CD4-positive, alpha-beta T cell treated with Interleukin-17A for 1 hour (primary cell): ENCODE measurements around the gene CAPN8.

Source experiments
- DNase-seq: peaks from one replicate; pipeline ENCODE4 v3.0.0-alpha.2; 2020

CAPN8 gene

DNA sequence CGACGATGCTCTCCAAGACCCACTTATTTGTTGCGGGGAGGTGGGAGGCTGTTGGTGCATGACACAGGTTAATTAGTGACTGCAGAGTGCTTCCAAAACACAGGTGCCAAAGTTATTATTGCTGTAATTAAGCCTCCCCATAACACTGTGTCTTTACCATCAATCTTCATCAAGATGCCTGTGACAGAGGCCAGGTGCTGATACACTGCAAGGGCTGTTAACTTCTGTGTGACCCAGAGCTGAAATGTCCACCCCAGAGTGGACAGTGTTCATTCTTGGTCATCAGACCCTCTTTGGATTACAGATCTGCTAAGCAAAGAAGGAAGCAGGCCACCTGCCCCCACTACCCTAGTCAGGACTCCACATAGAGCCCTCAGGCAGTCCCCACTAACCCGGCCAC lies 55.5 kb downstream of the CAPN8 start:
- no peak for DNase-seq

DNA sequence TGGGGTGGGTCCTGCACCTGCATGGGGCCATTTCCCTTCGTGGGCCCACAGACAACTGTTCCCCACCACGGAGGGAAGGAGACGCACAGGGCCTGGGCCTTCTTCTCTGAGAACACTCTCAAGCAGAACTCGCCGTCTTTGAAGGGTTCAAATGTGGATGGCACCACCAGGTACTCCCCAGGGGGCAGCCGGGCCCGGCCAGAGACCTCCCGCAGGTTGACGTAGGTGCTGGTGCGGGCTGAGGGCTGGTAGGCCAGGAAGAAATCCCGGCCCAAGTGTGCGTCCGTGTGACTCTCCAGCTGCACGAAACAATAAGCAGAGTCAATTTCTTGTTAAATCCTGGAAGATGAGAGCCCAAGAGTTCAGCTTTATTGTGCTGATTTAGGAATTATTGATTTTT lies 56.4 kb downstream of the CAPN8 start:
- DNase-seq, result no peak

DNA sequence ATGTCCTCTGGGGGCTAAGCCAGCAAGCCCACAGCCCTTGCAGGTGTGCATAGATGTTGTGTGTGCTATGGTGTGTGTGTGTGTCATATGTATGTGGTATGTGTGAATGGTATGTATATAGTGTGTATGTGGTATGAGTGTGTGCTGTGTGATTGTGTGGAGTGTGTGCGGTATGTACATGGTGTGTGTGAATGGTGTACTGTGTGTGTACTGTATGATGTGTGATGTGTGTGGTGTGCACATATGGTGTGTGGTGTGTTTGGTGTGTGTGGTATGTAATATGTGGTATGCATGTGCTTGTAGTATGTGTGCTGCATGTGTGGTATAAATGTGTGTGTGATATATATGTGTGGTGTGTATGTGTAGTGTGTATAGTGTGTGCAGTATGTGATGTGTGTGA lies 107.0 kb downstream of the CAPN8 start:
- DNase-seq, result no peak

DNA sequence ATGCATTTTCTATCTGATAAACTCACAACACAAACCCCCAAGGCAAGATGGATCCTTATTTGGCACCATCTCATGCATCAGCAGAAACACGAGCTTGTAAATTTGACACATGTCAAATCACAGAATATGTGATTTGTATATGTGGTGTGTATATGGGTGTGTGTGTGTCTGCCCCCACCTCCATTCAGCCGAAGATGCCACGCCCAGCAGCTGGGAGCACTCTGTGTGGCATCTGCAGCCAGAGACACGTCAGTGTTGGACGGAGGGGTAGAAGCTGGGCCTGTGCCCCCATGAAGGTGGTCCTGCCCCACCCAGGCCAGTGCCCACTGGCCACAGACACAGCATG lies 108.4 kb downstream of the CAPN8 start:
- no peak for DNase-seq

GRCh38 chr1:223556414-223557129 lies 108.9 kb downstream of the CAPN8 start:
- DNase-seq, result peak; percentile 11

DNA sequence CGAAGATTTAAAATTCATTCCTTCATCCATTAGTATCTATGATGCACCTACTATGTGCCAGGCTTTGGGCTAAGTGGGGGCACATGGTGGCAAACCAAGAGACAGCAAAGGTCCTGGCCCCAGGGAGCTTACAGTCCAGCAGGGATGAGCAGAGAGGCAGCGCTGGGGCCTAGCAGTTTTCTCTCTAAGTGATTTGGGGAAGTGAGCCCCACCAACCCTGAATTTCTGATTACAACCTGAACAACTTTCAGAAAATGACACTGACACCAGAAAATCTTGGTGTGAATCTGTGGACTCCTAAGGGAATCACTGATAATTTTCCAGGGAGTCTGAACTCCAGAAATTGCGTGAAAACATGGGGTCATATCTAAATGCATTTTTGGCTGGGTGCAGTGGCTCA lies 111.5 kb downstream of the CAPN8 start:
- no peak for DNase-seq

DNA sequence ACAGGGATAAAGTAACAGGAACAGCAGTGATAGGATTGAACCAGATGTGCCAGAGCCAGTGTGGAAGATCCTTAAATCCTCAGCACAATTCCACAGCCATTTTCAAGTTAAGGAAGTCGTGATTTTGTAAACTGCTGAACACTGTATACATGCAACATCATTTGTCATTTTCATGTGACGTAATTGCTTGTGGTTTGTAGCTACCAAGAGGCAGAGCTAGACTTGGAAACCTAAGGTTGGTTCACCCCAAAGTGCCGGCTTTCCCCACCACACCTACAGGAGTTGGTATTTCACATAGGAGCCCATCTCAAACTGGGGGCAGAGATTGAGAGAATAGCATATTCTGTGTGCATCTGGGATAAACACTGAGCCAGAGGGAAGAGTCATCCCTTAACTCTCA lies 113.9 kb downstream of the CAPN8 start:
- DNase-seq, result no peak

GRCh38 chr1:223549740-223550139 lies 115.8 kb downstream of the CAPN8 start:
- DNase-seq, result no peak

- no peak for DNase-seq
These were observed 118.0 kb downstream of the CAPN8 start for GRCh38 chr1:223547316-223548114.

- DNase-seq, result no peak
These were observed 120.2 kb downstream of the CAPN8 start for GRCh38 chr1:223545343-223545742.

DNA sequence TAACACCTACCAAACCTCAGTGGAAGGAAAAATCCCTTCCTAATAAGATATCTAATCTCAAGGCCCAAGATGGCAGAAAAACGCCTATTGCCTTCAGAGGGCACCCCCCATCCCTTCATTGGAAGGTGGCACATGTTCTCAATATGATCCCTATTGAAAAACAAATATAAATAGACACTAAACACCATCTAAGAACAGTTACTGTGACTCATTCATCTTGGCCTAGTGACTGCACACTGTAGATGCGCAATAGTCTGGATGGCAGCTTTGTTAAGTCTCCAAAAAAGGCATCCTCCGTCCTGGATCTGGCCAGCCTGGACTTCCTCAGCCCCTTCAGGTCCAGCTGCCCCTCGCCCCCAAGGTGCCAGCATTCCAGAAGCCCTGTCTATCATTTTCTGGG lies 121.9 kb downstream of the CAPN8 start:
- DNase-seq, result no peak

- DNase-seq, result no peak
These were observed 122.7 kb downstream of the CAPN8 start for GRCh38 chr1:223542831-223543230.

GRCh38 chr1:223540485-223541106 lies 124.9 kb downstream of the CAPN8 start:
- DNase-seq, result no peak

- no peak for DNase-seq
These were observed 125.8 kb downstream of the CAPN8 start for GRCh38 chr1:223539750-223540149.

DNA sequence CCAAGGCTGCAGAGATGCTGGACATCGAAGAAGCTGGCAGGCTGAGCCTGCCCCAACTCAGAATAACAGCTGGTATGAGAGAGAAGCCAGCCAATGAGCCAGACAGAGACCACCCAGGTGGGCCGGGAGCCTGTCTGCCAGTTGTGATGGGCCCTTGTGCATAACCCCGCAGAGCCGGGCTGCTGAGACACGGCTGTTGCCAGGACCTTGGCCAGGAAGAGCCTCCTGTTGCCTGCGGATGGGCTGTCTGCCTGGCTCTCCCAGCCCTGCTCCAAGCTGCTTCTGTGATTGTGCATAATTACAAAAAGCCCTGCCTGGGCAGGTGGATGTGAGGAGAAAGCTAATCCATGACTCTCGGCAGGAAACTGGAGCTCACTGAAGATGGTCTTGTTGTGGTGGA lies 126.5 kb downstream of the CAPN8 start:
- no peak for DNase-seq

DNA sequence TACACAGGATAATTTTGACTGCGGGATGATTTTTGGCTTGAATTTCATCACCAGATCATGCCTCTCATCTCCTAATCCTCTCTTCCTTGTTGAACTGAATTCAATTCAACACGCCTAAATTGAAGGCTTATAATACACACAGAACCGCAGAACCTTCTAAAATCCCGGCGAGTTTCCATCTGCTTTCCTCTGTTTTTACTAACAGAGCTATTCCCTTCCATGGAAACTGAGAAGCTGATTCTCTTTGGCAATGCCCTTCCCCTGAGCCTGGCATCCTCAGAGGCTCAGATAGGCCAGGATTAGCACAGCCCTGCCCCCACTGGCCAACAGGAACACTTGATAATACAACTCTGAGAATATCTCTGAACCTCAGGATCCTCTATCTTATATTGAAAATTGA lies 130.2 kb downstream of the CAPN8 start:
- no peak for DNase-seq

- no peak for DNase-seq
These were observed 130.8 kb downstream of the CAPN8 start for GRCh38 chr1:223534677-223535076.

GRCh38 chr1:223533708-223534107 lies 131.8 kb downstream of the CAPN8 start:
- no peak for DNase-seq

DNA sequence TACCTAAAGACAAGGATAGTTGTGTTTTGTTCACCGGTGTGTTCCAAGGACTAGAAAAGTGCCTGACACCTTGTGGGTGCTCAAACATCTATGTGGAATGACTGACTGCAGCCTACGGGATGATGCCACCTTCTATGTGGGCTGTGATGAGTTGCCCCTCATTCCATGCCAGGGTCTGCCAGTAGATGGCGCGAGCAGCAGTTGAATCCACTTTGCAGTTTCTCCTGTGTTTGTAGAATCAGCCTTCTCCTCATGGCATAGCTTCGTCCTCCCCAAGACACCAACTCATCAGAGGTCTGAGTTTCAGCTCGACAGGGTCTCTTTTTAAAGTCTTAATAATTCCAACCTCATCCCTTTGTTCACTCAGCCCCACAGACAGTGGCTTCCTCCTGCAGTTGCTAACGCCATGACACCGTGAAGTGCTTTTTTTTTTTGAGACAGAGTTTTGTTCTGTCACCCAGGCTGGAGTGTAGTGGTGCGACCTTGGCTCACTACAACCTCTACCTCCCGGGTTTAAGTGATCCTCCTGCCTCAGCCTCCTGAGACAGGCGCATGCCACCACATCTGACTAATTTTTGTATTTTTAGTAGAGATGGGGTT lies 133.7 kb downstream of the CAPN8 start:
- DNase-seq, result peak; percentile 53

DNA sequence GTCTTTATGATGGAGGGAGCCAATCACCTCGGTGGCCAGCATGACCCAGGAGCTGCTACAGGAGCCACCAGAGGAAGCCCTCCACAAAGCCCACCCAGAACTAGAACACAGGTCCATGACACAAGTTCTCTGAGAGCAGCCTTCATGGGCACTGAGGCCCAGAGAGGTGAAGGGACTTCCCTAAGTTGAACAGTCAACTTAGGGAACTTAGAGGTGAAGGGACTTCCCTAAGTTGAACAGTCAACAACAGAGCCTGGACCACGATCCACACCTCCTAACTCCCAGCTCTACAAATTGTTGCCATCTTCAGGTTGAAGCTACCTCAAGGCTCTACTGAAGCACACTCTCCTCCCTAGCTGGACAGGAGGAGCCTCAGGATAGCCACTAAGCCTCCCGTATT lies 139.5 kb downstream of the CAPN8 start:
- no peak for DNase-seq

- no peak for DNase-seq
These were observed 140.0 kb downstream of the CAPN8 start for GRCh38 chr1:223525546-223525945.

DNA sequence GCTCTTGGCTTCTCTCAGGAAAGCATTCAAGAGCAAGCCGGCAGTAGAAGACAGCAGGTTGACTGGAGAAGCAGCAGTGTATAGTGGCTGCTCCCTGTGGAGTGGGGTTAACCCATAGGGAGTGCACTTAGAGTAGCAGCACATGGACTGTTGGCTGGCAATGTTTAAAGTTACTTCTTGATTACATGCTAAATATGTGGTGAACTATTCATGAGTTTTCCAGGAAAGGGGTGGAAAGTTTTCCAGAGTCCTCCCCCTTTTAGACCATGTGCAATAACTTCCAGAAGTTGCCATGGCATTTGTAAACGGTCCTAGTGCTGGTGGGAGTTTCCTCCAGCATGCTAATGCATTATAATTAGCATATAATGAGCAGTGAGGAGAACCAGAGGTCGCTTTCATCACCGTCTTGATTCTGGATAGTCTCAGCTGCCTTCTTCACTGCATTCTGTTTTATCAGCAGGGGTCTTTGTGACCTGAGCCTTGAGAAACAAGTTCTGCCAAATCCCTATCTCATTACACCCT lies 140.5 kb downstream of the CAPN8 start:
- no peak for DNase-seq

- DNase-seq, result no peak
These were observed 144.4 kb downstream of the CAPN8 start for GRCh38 chr1:223521150-223521549.

DNA sequence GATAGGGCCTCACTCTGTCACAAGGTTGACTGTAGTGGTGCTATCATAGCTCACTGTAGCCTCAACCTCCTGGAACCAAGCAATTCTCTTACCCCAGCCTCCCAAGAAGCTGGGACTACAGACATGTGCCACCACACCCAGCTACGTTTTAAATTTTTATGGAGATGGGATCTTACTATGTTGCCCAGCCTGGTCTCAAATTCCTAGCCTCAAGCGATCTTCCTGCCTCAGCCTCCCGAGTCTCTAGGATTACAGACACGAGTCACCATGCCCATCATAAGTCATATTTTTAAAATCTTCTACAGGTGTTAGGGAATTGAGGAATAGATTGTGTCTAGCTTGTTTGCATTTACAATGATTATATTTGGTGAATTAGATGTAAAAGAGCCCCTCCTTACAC lies 145.3 kb downstream of the CAPN8 start:
- no peak for DNase-seq
